Left renal cortex interstitium (tissue), 4 donors: ENCODE measurements around the gene GRM1. TPM values are rescaled to one million over a fixed set of nuclear protein-coding genes. Genes with fewer than 3 reads are reported as not detected.

ENCODE experiments used
- DNase-seq, 4 donors: peaks; one replicate each; pipeline ENCODE4 v3.0.0-alpha.2; 2013; ENCODE audit warnings: low read depth in 4 of 4, low spot score in 2 of 4, missing footprints in 1 of 4
- polyA plus RNA-seq, 4 donors: library from polyadenylated mRNA; unstranded; fragments of 120-200 nt; gene quantifications; one replicate each; pipeline ENCODE4 v1.2.1, GENCODE V29; 2013; ENCODE audit not compliant: insufficient read length in 4 of 4

The GRM1 gene
- polyA plus RNA-seq, 4 donors: 0.19 to 0.40 (median 0.22) TPM

GRCh38 chr6:146095481-146095880 lies 66.6 kb downstream of the GRM1 start:
- DNase-seq: no peak

GRCh38 chr6:146097586-146097985 lies 68.7 kb downstream of the GRM1 start:
- no peak for DNase-seq

DNA sequence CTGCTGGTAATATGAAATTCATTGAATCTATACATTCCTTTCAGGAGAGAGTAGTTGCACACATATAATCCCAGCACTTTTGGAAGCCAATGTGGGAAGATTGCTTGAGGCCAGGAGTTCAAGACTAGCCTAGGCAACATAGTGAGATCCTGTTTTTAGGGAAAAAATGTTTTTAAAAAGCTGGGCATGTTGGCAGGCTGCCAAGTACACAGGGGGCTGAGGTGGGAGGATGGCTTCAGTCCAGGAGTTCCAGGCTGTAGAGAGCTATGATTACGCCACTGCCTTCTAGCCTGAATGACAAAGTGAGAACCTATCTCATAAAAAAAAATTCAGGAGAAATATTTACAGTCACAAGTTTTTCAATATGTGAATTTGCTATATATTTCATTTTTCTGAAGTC lies 71.9 kb downstream of the GRM1 start:
- DNase-seq: no peak

DNA sequence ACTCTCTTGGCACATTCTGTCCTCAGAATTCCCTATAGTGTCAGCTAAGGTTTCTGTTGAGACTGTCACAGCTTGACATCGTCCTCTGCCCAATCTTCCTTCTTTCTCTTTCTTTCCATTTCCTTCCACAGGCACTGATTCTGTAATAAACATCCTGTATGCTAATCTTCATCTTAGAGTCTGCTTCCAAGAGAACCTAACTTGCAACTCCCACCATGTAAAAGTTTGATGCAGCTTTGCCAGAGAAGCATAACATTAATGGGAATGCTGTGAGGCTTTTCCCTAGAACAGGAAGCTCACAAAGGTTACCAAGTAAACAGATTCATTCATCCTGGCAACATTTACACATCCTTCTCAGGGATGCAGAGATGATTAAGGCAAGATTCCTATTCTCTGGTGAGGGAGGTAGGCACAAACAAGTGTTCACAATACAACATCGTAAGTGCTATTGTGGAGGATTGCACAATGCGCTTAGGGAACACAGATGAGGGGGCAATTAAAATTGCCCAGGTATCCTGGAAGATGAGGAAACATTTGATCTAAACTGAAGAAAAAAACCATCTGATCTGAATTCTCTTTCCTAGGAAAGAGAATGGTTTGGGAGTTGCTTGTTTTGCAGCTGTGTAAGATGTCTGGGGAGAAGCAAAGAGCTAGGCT lies 74.7 kb downstream of the GRM1 start:
- DNase-seq: no peak

DNA sequence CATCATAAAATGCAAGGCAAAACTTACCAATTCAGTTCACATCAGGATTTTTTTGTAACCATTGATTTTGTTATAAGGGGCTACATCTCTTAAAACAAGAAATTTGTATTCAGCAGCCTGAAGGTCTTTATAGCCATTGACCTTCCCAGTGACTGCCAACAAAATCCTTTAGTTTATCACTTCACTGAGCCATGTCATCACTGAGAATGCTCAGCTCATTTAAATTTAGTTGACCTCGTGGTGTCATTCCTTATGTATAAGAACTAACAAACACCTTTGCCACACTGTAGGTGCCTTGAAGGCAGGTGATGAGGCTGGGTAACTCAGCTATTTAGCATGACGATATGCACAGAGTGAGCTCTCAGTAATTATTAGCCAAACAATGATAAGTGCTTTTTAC lies 77.7 kb downstream of the GRM1 start:
- no peak for DNase-seq

DNA sequence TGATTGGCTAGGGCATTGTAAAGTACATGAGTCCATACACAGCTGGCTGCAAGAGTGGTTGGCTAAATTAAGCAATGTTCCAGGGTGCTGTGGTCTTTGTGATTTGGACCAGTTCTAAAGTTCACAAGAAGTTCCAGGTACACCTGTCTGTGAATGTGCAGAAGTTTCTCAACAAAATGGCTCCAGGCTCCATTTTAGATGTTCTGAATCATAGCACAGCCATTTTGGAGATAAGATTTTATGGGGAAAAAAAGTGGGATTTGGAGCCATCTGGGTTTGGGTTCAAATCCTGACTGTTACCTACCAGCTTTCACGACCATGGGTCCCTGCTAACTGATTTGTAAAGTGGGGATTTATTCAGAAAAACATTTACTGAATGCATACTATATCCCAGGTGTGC lies 82.1 kb downstream of the GRM1 start:
- DNase-seq: no peak

- no peak for DNase-seq
Observed at GRCh38 chr6:146111881-146112450, 83.1 kb downstream of the GRM1 start.

DNA sequence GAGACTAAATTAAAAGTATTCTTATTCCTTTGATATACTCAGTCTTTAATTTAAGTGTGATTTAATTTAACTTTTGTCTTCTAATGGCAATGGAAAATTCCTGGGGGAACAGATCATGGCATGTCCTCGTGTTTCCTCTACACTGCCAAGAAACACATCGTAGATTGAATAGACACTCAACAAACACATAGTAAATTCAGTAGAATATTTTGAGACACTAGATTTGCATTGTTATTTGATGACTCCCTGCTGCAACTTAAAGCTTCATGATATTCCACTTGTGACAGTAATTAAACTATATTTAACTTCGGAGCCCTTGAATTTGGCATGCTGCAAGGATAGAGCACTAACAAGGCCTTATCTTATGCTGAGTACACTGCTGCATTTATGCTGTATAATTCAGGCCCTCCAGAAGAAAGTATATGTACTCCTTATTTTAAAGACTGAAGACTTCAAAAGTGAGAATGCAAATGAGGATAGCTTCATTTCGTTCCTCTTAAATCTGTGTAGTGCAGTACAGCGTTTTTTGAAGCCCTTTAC lies 84.3 kb downstream of the GRM1 start:
- no peak for DNase-seq

GRCh38 chr6:146123616-146124015 lies 94.8 kb downstream of the GRM1 start:
- no peak for DNase-seq

- DNase-seq: no peak
Observed at GRCh38 chr6:146127447-146128215, 98.8 kb downstream of the GRM1 start.

DNA sequence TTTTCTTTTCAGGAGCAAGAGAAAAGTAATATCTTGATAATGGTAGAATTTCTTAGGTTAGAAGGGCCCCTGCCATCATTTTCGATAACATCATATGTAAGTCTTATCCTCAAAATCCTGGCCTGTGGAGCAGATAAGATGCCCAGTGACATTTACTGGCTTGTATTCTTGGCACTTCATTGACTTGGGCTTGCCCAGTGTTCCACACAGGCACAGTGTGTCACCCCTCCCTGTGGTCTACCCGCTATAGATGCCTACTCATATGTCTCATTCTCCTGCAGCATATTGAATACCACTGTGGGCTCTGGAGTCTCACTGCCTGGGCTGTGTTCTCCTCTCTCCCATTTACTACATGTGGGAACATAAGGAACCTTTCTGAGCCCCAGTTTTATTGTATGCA lies 105.0 kb downstream of the GRM1 start:
- DNase-seq: no peak

DNA sequence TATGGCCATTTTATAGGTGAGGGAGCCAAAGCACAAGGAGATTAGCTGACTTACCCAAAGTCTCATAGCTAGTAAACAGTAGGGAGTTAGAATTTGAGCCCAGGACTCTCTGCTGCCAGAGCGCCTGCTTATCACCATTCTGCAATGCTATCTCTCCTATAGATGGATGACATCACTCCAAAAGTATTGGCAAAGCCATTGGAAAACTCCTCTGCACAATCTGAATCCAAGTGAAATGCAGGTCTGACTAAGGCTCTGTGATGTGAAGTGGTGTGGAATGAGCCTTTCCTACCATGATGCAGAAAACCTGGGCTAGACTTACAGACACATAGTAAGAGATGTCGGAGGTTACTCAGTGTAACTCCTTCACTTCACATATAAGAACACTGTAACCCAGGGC lies 106.3 kb downstream of the GRM1 start:
- DNase-seq: no peak

- no peak for DNase-seq
Observed at GRCh38 chr6:146146836-146147235, 118.0 kb downstream of the GRM1 start.

DNA sequence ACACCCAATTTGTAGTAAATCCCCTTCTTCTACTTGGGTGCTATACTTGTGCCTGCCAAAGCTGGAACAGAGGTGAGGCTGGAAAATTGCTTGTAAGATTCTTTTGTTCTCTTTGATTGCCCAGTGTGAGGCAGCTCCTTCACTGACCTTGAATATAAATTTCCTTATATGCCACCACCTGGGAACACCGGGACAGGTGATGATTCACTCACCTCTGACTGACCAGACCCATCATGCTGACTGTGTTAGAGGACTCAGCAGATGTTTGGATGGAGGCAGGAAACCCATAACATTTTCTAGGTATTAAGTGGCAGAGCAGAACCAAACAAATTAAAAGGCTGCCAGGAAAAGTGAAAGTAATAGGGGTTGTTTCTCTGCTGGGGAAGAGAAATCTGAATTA lies 120.9 kb downstream of the GRM1 start:
- DNase-seq: no peak

DNA sequence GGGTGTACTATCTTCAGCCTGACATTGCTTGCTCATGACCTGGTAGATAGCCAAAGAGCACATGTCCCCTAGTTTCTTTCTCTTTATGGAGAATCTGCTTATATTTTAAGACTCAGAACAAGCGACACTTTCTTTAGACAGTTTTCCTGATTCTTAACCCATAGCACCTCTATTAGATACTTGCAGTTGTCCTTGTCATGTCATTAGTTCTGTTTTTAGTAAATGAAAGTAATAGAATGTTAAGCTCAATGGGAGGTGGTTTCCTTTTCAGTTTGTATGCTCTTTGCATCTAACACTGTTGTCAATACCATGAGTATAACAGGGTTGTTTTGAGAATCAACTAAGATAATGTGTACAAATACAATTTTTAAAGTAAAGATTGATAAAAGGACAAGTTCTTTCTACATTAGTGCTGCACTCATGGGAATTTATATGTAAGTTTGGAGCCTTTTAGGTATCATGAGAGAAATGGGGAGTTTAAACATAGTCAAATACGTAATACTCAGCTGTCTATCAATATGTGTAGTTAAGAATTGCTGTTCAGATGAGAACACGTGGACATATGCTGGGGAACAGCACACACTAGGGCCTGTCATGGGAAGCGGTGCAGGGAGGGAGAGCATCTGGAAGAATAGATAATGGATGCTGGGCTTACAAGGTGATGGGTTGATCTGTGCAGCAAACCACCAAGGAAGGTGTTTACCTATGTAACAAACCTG lies 124.3 kb downstream of the GRM1 start:
- no peak for DNase-seq

DNA sequence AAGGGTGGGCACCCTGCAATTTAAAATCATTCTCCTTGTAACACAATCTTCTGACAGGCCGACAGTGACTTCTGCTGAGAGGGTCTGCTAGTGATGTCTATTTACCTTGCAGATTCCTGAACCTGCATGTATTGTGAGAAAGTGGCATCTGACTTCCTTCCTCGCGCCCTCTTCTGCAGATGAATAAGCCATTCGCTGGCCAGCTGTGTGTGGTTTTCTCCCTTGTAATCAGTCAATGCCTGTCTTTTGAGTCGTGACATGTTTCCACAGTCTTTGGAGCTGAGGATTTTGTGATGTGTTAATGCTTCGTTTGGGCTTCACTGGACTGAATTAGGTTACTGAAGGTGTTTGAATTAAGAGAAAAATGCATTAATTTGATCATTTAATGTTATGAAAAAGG lies 125.3 kb downstream of the GRM1 start:
- no peak for DNase-seq

GRCh38 chr6:146161664-146162063 lies 132.8 kb downstream of the GRM1 start:
- DNase-seq: no peak

GRCh38 chr6:146169872-146170271 lies 141.0 kb downstream of the GRM1 start:
- DNase-seq: no peak

GRCh38 chr6:146177785-146178184 lies 148.9 kb downstream of the GRM1 start:
- no peak for DNase-seq

- no peak for DNase-seq
Observed at GRCh38 chr6:146183831-146184230, 155.0 kb downstream of the GRM1 start.

GRCh38 chr6:146184701-146185100 lies 155.8 kb downstream of the GRM1 start:
- no peak for DNase-seq
